SK-N-SH (cell line): Measurements from ENCODE around the gene NUDT1. TPM values are rescaled to one million over a fixed set of nuclear protein-coding genes. Genes with fewer than 3 reads are reported as not detected.

Experiments used
- CTCF ChIA-PET: fragments of 300-600, 350-600 bp; formaldehyde crosslinking; extraction: SDS; loops from one replicate; lab custom pipeline; 2021; lab: Yijun Ruan, JAX
- POLR2A ChIA-PET: fragments of 350-600 bp; sonication (Branson Sonifier 250); formaldehyde crosslinking; extraction: SDS; loops from one replicate; lab custom pipeline; 2020; ENCODE audit warnings: antibody characterized with exemption, inconsistent platforms; lab: Yijun Ruan, JAX
- DNase-seq: peaks from one replicate; pipeline ENCODE4 v3.0.0; 2012
- H2AFZ ChIP-seq: fragments of 200-600 bp; sonication (generic); 2 replicates; pipeline ENCODE4 v1.8.1; 2016; ENCODE audit warnings: antibody characterized with exemption, mild to moderate bottlenecking, low read depth
- H3F3A ChIP-seq: fragments of 200-600 bp; sonication (generic); replicated peaks from 2 replicates; pipeline ENCODE3; 2016; ENCODE audit warnings: antibody characterized with exemption, mild to moderate bottlenecking; ENCODE audit not compliant: insufficient read depth
- H3K27ac ChIP-seq, 2 experiments: fragments of 200-500 bp in 1 of 2; fragments of 200-600 bp in 1 of 2; sonication (Bioruptor generic) in 1 of 2; sonication (generic), shearing (Covaris generic) in 1 of 2; 2 replicates each; pipeline versions ENCODE4 v1.5.1 to v1.6.1; 2014 to 2016; ENCODE audit warnings: low read depth in 2 of 2, inconsistent platforms in 1 of 2, low read length in 1 of 2, mild to moderate bottlenecking in 1 of 2, mixed read lengths in 1 of 2
- H3K27me3 ChIP-seq: fragments of 200-600 bp; sonication (generic), shearing (Covaris generic); 2 replicates; pipeline ENCODE4 v1.6.1; 2016; ENCODE audit warnings: mixed run types; ENCODE audit not compliant: insufficient read depth
- H3K36me3 ChIP-seq, 2 experiments: fragments of 200-500 bp in 1 of 2; fragments of 200-600 bp in 1 of 2; sonication (Bioruptor generic) in 1 of 2; sonication (generic) in 1 of 2; replicated peaks in 1 of 2; 2 replicates each; pipeline versions ENCODE3 to v1.5.1; 2014 to 2016; ENCODE audit warnings: low read length in 1 of 2, mild to moderate bottlenecking in 1 of 2; ENCODE audit not compliant: insufficient read depth in 2 of 2, control insufficient read depth in 1 of 2
- H3K4me1 ChIP-seq, 2 experiments: fragments of 200-500 bp in 1 of 2; fragments of 200-600 bp in 1 of 2; sonication (Bioruptor generic) in 1 of 2; sonication (generic), shearing (Covaris generic) in 1 of 2; 2 replicates each; pipeline versions ENCODE4 v1.5.1 to v1.6.1; 2014 to 2016; ENCODE audit warnings: low read depth in 1 of 2, low read length in 1 of 2, mixed run types in 1 of 2; ENCODE audit not compliant: insufficient read depth in 2 of 2, control insufficient read depth in 1 of 2
- H3K4me2 ChIP-seq: fragments of 200-600 bp; sonication (generic), shearing (Covaris generic); 2 replicates; pipeline ENCODE4 v1.6.1; 2017; ENCODE audit warnings: mixed run types
- H3K4me3 ChIP-seq, 2 experiments: fragments of 200-500 bp in 1 of 2; fragments of 200-600 bp in 1 of 2; sonication (Bioruptor generic) in 1 of 2; sonication (generic), shearing (Covaris generic) in 1 of 2; 2 replicates each; pipeline versions ENCODE4 v1.5.1 to v1.8.1; 2014 to 2016; ENCODE audit warnings: low read depth in 2 of 2, inconsistent platforms in 1 of 2, low read length in 1 of 2, mild to moderate bottlenecking in 1 of 2, mixed read lengths in 1 of 2, moderate library complexity in 1 of 2
- H3K79me2 ChIP-seq: fragments of 200-600 bp; sonication (generic); 2 replicates; pipeline ENCODE4 v1.8.1; 2017; ENCODE audit warnings: mild to moderate bottlenecking; ENCODE audit not compliant: insufficient read depth
- H3K9ac ChIP-seq: fragments of 200-600 bp; sonication (generic); 2 replicates; pipeline ENCODE4 v1.6.1; 2017; ENCODE audit warnings: mixed run types
- H3K9me2 ChIP-seq: fragments of 200-600 bp; sonication (generic); 2 replicates; pipeline ENCODE4 v1.6.1; 2017; ENCODE audit warnings: mixed run types
- H3K9me3 ChIP-seq: fragments of 200-600 bp; sonication (generic); 2 replicates; pipeline ENCODE4 v1.6.1; 2017; ENCODE audit warnings: mixed run types, mild to moderate bottlenecking, moderate library complexity
- H4K20me1 ChIP-seq: fragments of 200-600 bp; sonication (generic); 2 replicates; pipeline ENCODE4 v1.6.1; 2017; ENCODE audit warnings: mild to moderate bottlenecking, mixed run types; ENCODE audit not compliant: insufficient read depth
- CTCF ChIP-seq: fragments of 200-600 bp; sonication (generic); IDR thresholded peaks from 2 replicates; pipeline ENCODE4 v1.6.1; 2017; ENCODE audit warnings: antibody characterized with exemption, mild to moderate bottlenecking, moderate library complexity
- ELF1 ChIP-seq: IDR thresholded peaks from 2 replicates; pipeline ENCODE4 v1.4.0; 2012
- FOXJ3 ChIP-seq: sonication (generic); formaldehyde crosslinking; IDR thresholded peaks from 2 replicates; pipeline ENCODE4 v1.5.1; 2020; ENCODE audit warnings: mild to moderate bottlenecking, missing genetic modification reagents
- GABPA ChIP-seq: IDR thresholded peaks from 2 replicates; pipeline ENCODE4 v1.4.0; 2012; ENCODE audit warnings: low read depth, mild to moderate bottlenecking
- IRF3 ChIP-seq: fragments of 150-350 bp; IDR thresholded peaks from 2 replicates; pipeline ENCODE4 v1.6.1; 2016; ENCODE audit warnings: mild to moderate bottlenecking, low read depth, low read length
- JUND ChIP-seq: IDR thresholded peaks from 2 replicates; pipeline ENCODE4 v1.4.0; 2012
- MAX ChIP-seq: IDR thresholded peaks from 2 replicates; pipeline ENCODE4 v1.4.0; 2012; ENCODE audit warnings: low read depth
- MEF2A ChIP-seq: IDR thresholded peaks from 2 replicates; pipeline ENCODE4 v1.4.0; 2012; ENCODE audit warnings: low read depth, borderline replicate concordance
- MXI1 ChIP-seq: IDR thresholded peaks from 2 replicates; pipeline ENCODE4 v1.6.1; 2012; ENCODE audit warnings: mild to moderate bottlenecking, low read depth, low read length, improper control_type of control experiment
- NFIC ChIP-seq: IDR thresholded peaks from 2 replicates; pipeline ENCODE4 v1.4.0; 2012; ENCODE audit warnings: borderline replicate concordance
- NRF1 ChIP-seq: IDR thresholded peaks from 2 replicates; pipeline ENCODE4 v1.6.1; 2012; ENCODE audit warnings: low read depth, mild to moderate bottlenecking, low read length
- PBX3 ChIP-seq: IDR thresholded peaks from 2 replicates; pipeline ENCODE4; 2012
- RAD21 ChIP-seq: IDR thresholded peaks from 2 replicates; pipeline ENCODE4 v1.6.1; 2012; ENCODE audit warnings: mild to moderate bottlenecking, low read length
- RCOR1 ChIP-seq: fragments of 150-350 bp; IDR thresholded peaks from 2 replicates; pipeline ENCODE4 v1.6.1; 2017; ENCODE audit warnings: antibody characterized with exemption, low read length
- REST ChIP-seq: IDR thresholded peaks from 2 replicates; pipeline ENCODE4 v1.6.1; 2012; ENCODE audit warnings: mild to moderate bottlenecking, low read depth, low read length, moderate library complexity
- RFX5 ChIP-seq: IDR thresholded peaks from 2 replicates; pipeline ENCODE4 v1.6.1; 2012; ENCODE audit warnings: mild to moderate bottlenecking, improper control_type of control experiment, low read length
- SMC3 ChIP-seq: IDR thresholded peaks from 2 replicates; pipeline ENCODE4 v1.6.1; 2012; ENCODE audit warnings: low read depth, low read length, improper control_type of control experiment
- TAF1 ChIP-seq: IDR thresholded peaks from 2 replicates; pipeline ENCODE4 v1.6.1; 2012; ENCODE audit warnings: low read depth, mild to moderate bottlenecking, low read length, moderate library complexity, borderline replicate concordance
- YY1 ChIP-seq: IDR thresholded peaks from 2 replicates; pipeline ENCODE4 v1.4.0; 2012; ENCODE audit warnings: low read depth, mild to moderate bottlenecking
- ZBTB33 ChIP-seq: IDR thresholded peaks from 2 replicates; pipeline ENCODE4 v1.4.0; 2012; ENCODE audit warnings: low read depth, borderline replicate concordance
- WGBS: methylation state at CpG from one replicate; pipeline ENCODE4 v1.1.6; 2017; ENCODE audit warnings: low lambda C conversion rate; 5-methylcytosine and 5-hydroxymethylcytosine counted together
- polyA plus RNA-seq, 3 experiments: library from polyadenylated mRNA; depleted of rRNA; stranded (reverse); fragments of >200 nt; gene quantifications; 2 replicates each; pipeline ENCODE4 v1.2.3, GENCODE V29; 2012

NUDT1 gene
- polyA plus RNA-seq, 1 of the 3 experiments (the other 2 are of a cell fraction): 98.1 TPM

DNA sequence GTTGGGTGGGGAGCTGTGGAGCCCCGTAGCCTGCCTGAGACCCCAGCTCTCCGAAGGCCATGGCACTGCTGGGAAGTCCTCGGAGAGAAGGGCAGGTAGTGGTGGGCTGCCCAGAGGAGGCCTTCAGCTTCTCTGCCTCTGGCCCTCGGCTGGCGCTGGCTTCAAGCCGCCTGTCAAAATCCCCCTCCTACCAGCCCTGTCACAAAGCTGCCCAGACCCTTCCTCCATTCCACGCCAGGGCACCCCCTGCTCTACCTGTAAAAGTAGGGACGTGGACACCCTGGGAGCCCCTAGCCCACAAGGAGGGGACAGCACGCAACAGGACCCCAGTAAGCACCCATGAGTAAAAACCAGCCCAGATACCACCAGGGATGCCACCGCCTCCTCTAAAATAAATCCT, 40.9 kb upstream of the NUDT1 start (continued):
- no peak for TF ChIP-seq CTCF
- TF ChIP-seq YY1: no peak
- no peak for TF ChIP-seq MAX

DNA sequence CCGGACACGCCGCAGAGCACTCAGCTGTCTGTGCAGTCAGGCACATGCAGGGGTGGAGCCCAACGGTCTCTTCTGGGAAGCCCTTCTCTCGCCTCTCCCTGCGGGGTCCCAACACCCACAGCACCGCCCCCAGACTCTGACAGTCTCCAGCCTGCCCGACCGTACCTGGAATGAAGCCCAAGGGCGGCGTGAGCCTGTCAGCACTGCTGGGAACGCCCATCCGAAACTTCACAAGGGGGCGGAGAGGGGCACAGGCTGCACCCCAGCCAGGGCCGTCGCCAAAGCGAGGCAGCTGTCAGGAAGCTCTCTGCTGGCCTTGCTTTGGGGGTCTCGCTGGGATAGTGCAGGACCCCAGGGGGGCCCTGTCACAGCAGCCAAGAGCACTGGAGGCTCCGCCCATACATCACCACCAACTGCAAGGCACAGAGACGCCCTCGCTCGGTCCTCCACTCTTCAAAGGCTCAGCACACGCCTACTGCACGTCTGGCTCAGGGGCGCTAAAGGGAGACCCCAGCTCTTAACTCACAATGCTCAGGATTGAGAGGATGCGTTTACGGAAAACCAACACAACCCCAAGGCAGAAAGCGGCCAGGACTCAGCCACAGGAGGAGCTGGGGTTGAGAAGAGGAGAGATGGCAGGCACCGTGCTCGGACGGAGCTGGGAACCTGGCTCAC, 40.2 kb upstream of the NUDT1 start:
- ChIA-PET CTCF (interaction anchor here (0.7 to 4.0 kb wide), 12 partner anchors 8 to 623 kb away, joined by 3 to 24 read pairs (median 4); no protein-coding TSS in a partner anchor), POLR2A (no interaction called here)
- WGBS: 95% methylated on average over 24 of the region's 31 CpGs
- no peak overlapping the region for H3K9ac ChIP-seq
- H3K9me2 ChIP-seq: no peaks in the 10 kb centered on the region
- H2AFZ ChIP-seq: no peak overlapping the region
- DNase-seq: peak; percentile 16
- no peaks in the 10 kb centered on the region for H3F3A ChIP-seq
- H3K36me3 ChIP-seq: peaks cover 8 to 22% of the 10 kb centered on the region in 2 experiments
- no peaks in the 10 kb centered on the region for H3K27me3 ChIP-seq
- H3K4me2 ChIP-seq: no peak overlapping the region
- no peak for TF ChIP-seq GABPA
- no peak for TF ChIP-seq TAF1
- TF ChIP-seq MEF2A: no peak
- no peak for TF ChIP-seq ZBTB33
- TF ChIP-seq REST: no peak
- TF ChIP-seq IRF3: no peak
- no peak for TF ChIP-seq NRF1
- no peak for TF ChIP-seq SMC3
- TF ChIP-seq ELF1: no peak
- no peak for TF ChIP-seq RAD21
- TF ChIP-seq JUND: no peak
- no peak for TF ChIP-seq FOXJ3
- no peak for TF ChIP-seq NFIC
- TF ChIP-seq MXI1: no peak
- TF ChIP-seq PBX3: no peak
- TF ChIP-seq RFX5: no peak
- TF ChIP-seq RCOR1: no peak
- no peak overlapping the region for H3K4me3 ChIP-seq
- H4K20me1 ChIP-seq: no peaks in the 10 kb centered on the region
- no peak overlapping the region; a peak in 1 of 4 replicates for H3K27ac ChIP-seq
- H3K9me3 ChIP-seq: no peaks in the 10 kb centered on the region
- no peaks in the 10 kb centered on the region for H3K79me2 ChIP-seq
- peaks cover 4 to 43% of the 10 kb centered on the region in 2 experiments; a peak in 2 of 4 replicates for H3K4me1 ChIP-seq
